HepG2 (cell line): ENCODE data around the gene SSBP1.

ENCODE experiments used
- ATRX ChIP-seq: sonication (generic); formaldehyde crosslinking; IDR thresholded peaks from 2 replicates; pipeline ENCODE4 v1.4.0; 2020; ENCODE audit warnings: missing genetic modification reagents, borderline replicate concordance
- MAZ ChIP-seq, 2 experiments: sonication (generic) in 1 of 2; formaldehyde crosslinking in 1 of 2; IDR thresholded peaks; 2 replicates each; pipeline versions ENCODE4 v1.5.0 to v1.6.1; 2012 to 2020; ENCODE audit warnings: low read depth in 2 of 2, mild to moderate bottlenecking in 2 of 2, borderline replicate concordance in 1 of 2, improper control_type of control experiment in 1 of 2, low read length in 1 of 2, missing genetic modification reagents in 1 of 2, moderate library complexity in 1 of 2
- NR2C2 ChIP-seq: sonication (generic); formaldehyde crosslinking; IDR thresholded peaks from 2 replicates; pipeline ENCODE4 v1.4.0; 2020; ENCODE audit warnings: missing genetic modification reagents, mild to moderate bottlenecking, moderate library complexity, borderline replicate concordance
- SRF ChIP-seq: IDR thresholded peaks from 2 replicates; pipeline ENCODE4 v1.6.1; 2011; ENCODE audit warnings: mild to moderate bottlenecking, low read depth, low read length, moderate library complexity
- ZNF567 ChIP-seq: sonication (generic); formaldehyde crosslinking; IDR thresholded peaks from 2 replicates; pipeline ENCODE4 v1.8.1; 2023; ENCODE audit warnings: mild to moderate bottlenecking, missing genetic modification reagents, borderline replicate concordance
- TF ChIP-seq, protein P1 (sequence below), 2 experiments: sonication (generic) in 1 of 2; formaldehyde crosslinking in 1 of 2; IDR thresholded peaks; 2 replicates each; pipeline versions ENCODE4 v1.5.1 to v1.6.1; 2011 to 2020; ENCODE audit warnings: borderline replicate concordance in 1 of 2, low read depth in 1 of 2, low read length in 1 of 2, mild to moderate bottlenecking in 1 of 2, missing genetic modification reagents in 1 of 2, moderate library complexity in 1 of 2
- TF ChIP-seq, protein P2 (sequence below): sonication (generic); formaldehyde crosslinking; conservative IDR thresholded peaks from 2 replicates; pipeline ENCODE4 v1.4.0; 2020; ENCODE audit warnings: missing genetic modification reagents
- TF ChIP-seq, protein P3 (sequence below): sonication (generic); formaldehyde crosslinking; IDR thresholded peaks from 2 replicates; pipeline ENCODE4 v1.8.0; 2022; ENCODE audit warnings: mild to moderate bottlenecking, missing genetic modification reagents, borderline replicate concordance

DNA sequence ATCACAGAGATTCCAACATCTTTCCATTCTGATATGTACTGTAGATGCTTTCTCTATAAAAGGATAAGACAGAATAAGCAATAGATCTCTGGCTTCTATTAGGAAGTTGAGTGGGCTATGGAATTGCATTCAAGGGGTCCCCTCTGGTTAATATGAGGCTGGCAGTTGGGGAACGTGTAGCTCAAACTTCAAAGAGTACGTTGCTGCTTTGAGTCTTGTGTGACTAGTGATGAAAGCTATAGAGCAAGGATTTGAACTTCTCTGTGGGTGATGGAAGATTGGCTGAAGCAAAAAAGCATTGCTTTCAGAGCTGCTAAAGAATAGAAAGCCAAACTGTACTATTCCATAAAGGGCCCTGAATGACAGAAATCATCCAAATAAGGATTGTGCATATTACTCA, 23.6 kb upstream of the SSBP1 start:
- no peak for TF ChIP-seq ATRX (CRISPR knock-in tag)
- TF ChIP-seq, protein P1, sequence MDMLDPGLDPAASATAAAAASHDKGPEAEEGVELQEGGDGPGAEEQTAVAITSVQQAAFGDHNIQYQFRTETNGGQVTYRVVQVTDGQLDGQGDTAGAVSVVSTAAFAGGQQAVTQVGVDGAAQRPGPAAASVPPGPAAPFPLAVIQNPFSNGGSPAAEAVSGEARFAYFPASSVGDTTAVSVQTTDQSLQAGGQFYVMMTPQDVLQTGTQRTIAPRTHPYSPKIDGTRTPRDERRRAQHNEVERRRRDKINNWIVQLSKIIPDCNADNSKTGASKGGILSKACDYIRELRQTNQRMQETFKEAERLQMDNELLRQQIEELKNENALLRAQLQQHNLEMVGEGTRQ (IDR thresholded peaks at IDR 0.05; ENCODE audit: low read depth, low read length) = no peak
- TF ChIP-seq, protein P1 (CRISPR knock-in tag; IDR thresholded peaks at IDR 0.05; ENCODE audit: borderline replicate concordance) = no peak
- TF ChIP-seq NR2C2 (CRISPR knock-in tag) = no peak
- no peak for TF ChIP-seq SRF
- TF ChIP-seq ZNF567 (CRISPR knock-in tag) = no peak
- TF ChIP-seq MAZ (IDR thresholded peaks at IDR 0.05; ENCODE audit: borderline replicate concordance, low read depth, low read length) = no peak
- no peak for TF ChIP-seq MAZ (CRISPR knock-in tag; IDR thresholded peaks at IDR 0.05; ENCODE audit: low read depth)
- TF ChIP-seq, protein P2, sequence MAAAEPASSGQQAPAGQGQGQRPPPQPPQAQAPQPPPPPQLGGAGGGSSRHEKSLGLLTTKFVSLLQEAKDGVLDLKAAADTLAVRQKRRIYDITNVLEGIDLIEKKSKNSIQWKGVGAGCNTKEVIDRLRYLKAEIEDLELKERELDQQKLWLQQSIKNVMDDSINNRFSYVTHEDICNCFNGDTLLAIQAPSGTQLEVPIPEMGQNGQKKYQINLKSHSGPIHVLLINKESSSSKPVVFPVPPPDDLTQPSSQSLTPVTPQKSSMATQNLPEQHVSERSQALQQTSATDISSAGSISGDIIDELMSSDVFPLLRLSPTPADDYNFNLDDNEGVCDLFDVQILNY (CRISPR knock-in tag) = no peak
- TF ChIP-seq, protein P3, sequence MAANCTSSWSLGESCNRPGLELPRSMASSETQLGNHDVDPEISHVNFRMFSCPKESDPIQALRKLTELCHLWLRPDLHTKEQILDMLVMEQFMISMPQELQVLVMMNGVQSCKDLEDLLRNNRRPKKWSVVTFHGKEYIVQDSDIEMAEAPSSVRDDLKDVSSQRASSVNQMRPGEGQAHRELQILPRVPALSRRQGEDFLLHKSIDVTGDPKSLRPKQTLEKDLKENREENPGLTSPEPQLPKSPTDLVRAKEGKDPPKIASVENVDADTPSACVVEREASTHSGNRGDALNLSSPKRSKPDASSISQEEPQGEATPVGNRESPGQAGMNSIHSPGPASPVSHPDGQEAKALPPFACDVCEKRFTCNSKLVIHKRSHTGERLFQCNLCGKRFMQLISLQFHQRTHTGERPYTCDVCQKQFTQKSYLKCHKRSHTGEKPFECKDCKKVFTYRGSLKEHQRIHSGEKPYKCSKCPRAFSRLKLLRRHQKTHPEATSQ (CRISPR knock-in tag) = no peak
